WTC11 (cell line): ENCODE results near the gene TMEM59. TPM values are rescaled to one million over a fixed set of nuclear protein-coding genes. Genes with fewer than 3 reads are reported as not detected.

Source experiments
- ATAC-seq: fragments of 200-7000 bp; cut with Tn5 transposase; 2 replicates; pipeline ENCODE4 v1.10.0; 2021; ENCODE audit warnings: mild to moderate bottlenecking, moderate library complexity
- CTCF ChIA-PET: fragments of 300-600 bp; sonication (Branson Sonifier 250); formaldehyde crosslinking; loops from one replicate; lab custom pipeline; 2021; ENCODE audit warnings: antibody characterized with exemption; lab: Charles Lee
- POLR2A ChIA-PET: fragments of 350-600 bp; sonication (Branson Sonifier 250); formaldehyde crosslinking; loops from one replicate; lab custom pipeline; 2021; ENCODE audit warnings: antibody characterized with exemption; lab: Charles Lee
- DNase-seq: peaks from one replicate; pipeline ENCODE4 v3.0.0; 2021; ENCODE audit warnings: low spot score
- H3K27ac Mint-ChIP-seq: 2 replicates; pipeline ENCODE4 v1.8.0; 2021; ENCODE audit warnings: mixed read lengths
- H3K27me3 Mint-ChIP-seq: 2 replicates; pipeline ENCODE4 v1.8.0; 2021; ENCODE audit warnings: low read depth, mild to moderate bottlenecking, moderate library complexity, mixed read lengths
- H3K36me3 Mint-ChIP-seq: 2 replicates; pipeline ENCODE4 v1.8.0; 2021; ENCODE audit warnings: mixed read lengths
- H3K4me1 Mint-ChIP-seq: 2 replicates; pipeline ENCODE4 v1.8.0; 2022; ENCODE audit warnings: mixed read lengths
- H3K4me3 Mint-ChIP-seq: 2 replicates; pipeline ENCODE4 v1.8.0; 2021; ENCODE audit warnings: mild to moderate bottlenecking, moderate library complexity, mixed read lengths
- H3K9me3 Mint-ChIP-seq: 2 replicates; pipeline ENCODE4 v1.8.0; 2021; ENCODE audit warnings: mixed read lengths
- ARID4B ChIP-seq: sonication (generic); formaldehyde crosslinking; IDR thresholded peaks from 2 replicates; pipeline ENCODE4 v1.8.0; 2023; ENCODE audit warnings: missing genetic modification reagents, mild to moderate bottlenecking, borderline replicate concordance
- ATF1 ChIP-seq: sonication (generic); formaldehyde crosslinking; IDR thresholded peaks from 2 replicates; pipeline ENCODE4 v1.8.1; 2023; ENCODE audit warnings: mild to moderate bottlenecking, moderate library complexity, missing genetic modification reagents
- E2F5 ChIP-seq: sonication (generic); formaldehyde crosslinking; IDR thresholded peaks from 2 replicates; pipeline ENCODE4 v1.8.1; 2022; ENCODE audit warnings: mild to moderate bottlenecking, moderate library complexity, missing genetic modification reagents
- ESRRA ChIP-seq: sonication (generic); formaldehyde crosslinking; IDR thresholded peaks from 2 replicates; pipeline ENCODE4 v1.8.1; 2022; ENCODE audit warnings: mild to moderate bottlenecking, missing genetic modification reagents, borderline replicate concordance
- FOXJ3 ChIP-seq: sonication (generic); formaldehyde crosslinking; IDR thresholded peaks from 2 replicates; pipeline ENCODE4 v1.9.0; 2021; ENCODE audit warnings: missing genetic modification reagents, mild to moderate bottlenecking, borderline replicate concordance
- HMGXB4 ChIP-seq: sonication (generic); formaldehyde crosslinking; IDR thresholded peaks from 2 replicates; pipeline ENCODE4 v1.8.1; 2023; ENCODE audit warnings: mild to moderate bottlenecking, moderate library complexity, missing genetic modification reagents
- IRF1 ChIP-seq: sonication (generic); formaldehyde crosslinking; IDR thresholded peaks from 2 replicates; pipeline ENCODE4 v1.8.0; 2023; ENCODE audit warnings: missing genetic modification reagents
- JUN ChIP-seq: sonication (generic); formaldehyde crosslinking; IDR thresholded peaks from 2 replicates; pipeline ENCODE4 v1.8.0; 2023; ENCODE audit warnings: mild to moderate bottlenecking, missing genetic modification reagents
- MAX ChIP-seq: sonication (generic); formaldehyde crosslinking; IDR thresholded peaks from 2 replicates; pipeline ENCODE4 v1.8.0; 2022; ENCODE audit warnings: mild to moderate bottlenecking, missing genetic modification reagents
- MYBL2 ChIP-seq: sonication (generic); formaldehyde crosslinking; IDR thresholded peaks from 2 replicates; pipeline ENCODE4 v1.8.1; 2023; ENCODE audit warnings: mild to moderate bottlenecking, moderate library complexity, missing genetic modification reagents
- NFATC4 ChIP-seq: fragments of 250-450 bp; sonication (Bioruptor Pico); IDR thresholded peaks from 2 replicates; pipeline ENCODE4 v1.9.0; 2021; ENCODE audit warnings: mild to moderate bottlenecking
- NFE2L1 ChIP-seq: sonication (generic); formaldehyde crosslinking; IDR thresholded peaks from 2 replicates; pipeline ENCODE4 v1.8.1; 2023; ENCODE audit warnings: missing genetic modification reagents
- NFYB ChIP-seq: sonication (generic); formaldehyde crosslinking; conservative IDR thresholded peaks from 2 replicates; pipeline ENCODE4 v1.8.0; 2022; ENCODE audit warnings: low read depth, missing genetic modification reagents
- NR3C1 ChIP-seq: sonication (generic); formaldehyde crosslinking; conservative IDR thresholded peaks from 2 replicates; pipeline ENCODE4 v1.8.1; 2023; ENCODE audit warnings: low read depth, mild to moderate bottlenecking, missing genetic modification reagents
- PRRX2 ChIP-seq: fragments of 250-450 bp; sonication (Bioruptor Pico); IDR thresholded peaks from 2 replicates; pipeline ENCODE4 v1.8.0; 2021; ENCODE audit warnings: mild to moderate bottlenecking
- RORB ChIP-seq: fragments of 250-450 bp; sonication (Bioruptor Pico); IDR thresholded peaks from 2 replicates; pipeline ENCODE4 v1.9.0; 2021; ENCODE audit warnings: mild to moderate bottlenecking
- TEAD1 ChIP-seq: sonication (generic); formaldehyde crosslinking; IDR thresholded peaks from 2 replicates; pipeline ENCODE4 v1.8.0; 2022; ENCODE audit warnings: mild to moderate bottlenecking, missing genetic modification reagents
- TP53 ChIP-seq: sonication (generic); formaldehyde crosslinking; IDR thresholded peaks from 2 replicates; pipeline ENCODE4 v1.8.1; 2023; ENCODE audit warnings: mild to moderate bottlenecking, missing genetic modification reagents
- ZMAT4 ChIP-seq: fragments of 250-450 bp; sonication (Bioruptor Pico); IDR thresholded peaks from 2 replicates; pipeline ENCODE4 v1.9.0; 2021; ENCODE audit warnings: mild to moderate bottlenecking
- ZNF138 ChIP-seq: sonication (generic); formaldehyde crosslinking; conservative IDR thresholded peaks from 2 replicates; pipeline ENCODE4 v1.8.1; 2022; ENCODE audit warnings: mild to moderate bottlenecking, moderate library complexity, missing genetic modification reagents
- ZNF263 ChIP-seq: sonication (generic); formaldehyde crosslinking; IDR thresholded peaks from 2 replicates; pipeline ENCODE4 v1.8.1; 2022; ENCODE audit warnings: low read depth, mild to moderate bottlenecking, moderate library complexity, missing genetic modification reagents
- ZNF317 ChIP-seq: sonication (generic); formaldehyde crosslinking; IDR thresholded peaks from 2 replicates; pipeline ENCODE4 v1.8.1; 2023; ENCODE audit warnings: low read depth, mild to moderate bottlenecking, moderate library complexity, missing genetic modification reagents, borderline replicate concordance
- ZNF416 ChIP-seq: fragments of 250-450 bp; sonication (Bioruptor Pico); IDR thresholded peaks from 2 replicates; pipeline ENCODE4 v1.9.0; 2021; ENCODE audit warnings: mild to moderate bottlenecking, inconsistent platforms
- ZNF512 ChIP-seq: sonication (generic); formaldehyde crosslinking; IDR thresholded peaks from 2 replicates; pipeline ENCODE4 v1.8.1; 2022; ENCODE audit warnings: missing genetic modification reagents, borderline replicate concordance
- total RNA-seq: library from RNA; stranded (reverse); gene quantifications from 3 replicates; pipeline ENCODE4 v1.2.3, GENCODE V29; 2021

TMEM59 gene
- total RNA-seq, 1 experiment from 2014 or later: 122 TPM

GRCh38 chr1:53987880-53988279 is 65.1 kb downstream of the TMEM59 start (continued):
- TF ChIP-seq ZNF317 (CRISPR knock-in tag) (no peak), FOXJ3 (CRISPR knock-in tag) (no peak), ZMAT4 (CRISPR knock-in tag) (no peak), PRRX2 (no peak), TP53 (CRISPR knock-in tag) (no peak), NFATC4 (CRISPR knock-in tag) (no peak), ESRRA (CRISPR knock-in tag) (no peak)
- TF ChIP-seq, all 79 proteins: peak for 0

GRCh38 chr1:53986458-53986857 is 66.5 kb downstream of the TMEM59 start:
- no peak overlapping the region for H3K4me3 Mint-ChIP-seq
- peaks cover 21% of the 10 kb centered on the region for H3K4me1 Mint-ChIP-seq
- ATAC-seq (no peak), DNase-seq (no peak)
- H3K27me3 Mint-ChIP-seq: peaks cover 5% of the 10 kb centered on the region
- no peak overlapping the region for H3K27ac Mint-ChIP-seq
- H3K36me3 Mint-ChIP-seq: no peaks in the 10 kb centered on the region
- POLR2A ChIA-PET: no interaction called here
- CTCF ChIA-PET: interaction anchor here (0.7 kb wide), 1 partner anchor 31 kb away, joined by 3 read pairs; no protein-coding TSS in a partner anchor
- TF ChIP-seq E2F5 (CRISPR knock-in tag) (no peak), HMGXB4 (no peak), ZNF263 (no peak), RORB (CRISPR knock-in tag) (no peak), NFE2L1 (no peak), TEAD1 (no peak), ZNF512 (CRISPR knock-in tag) (no peak), NR3C1 (CRISPR knock-in tag) (no peak), IRF1 (CRISPR knock-in tag) (no peak), MYBL2 (CRISPR knock-in tag) (no peak), MAX (CRISPR knock-in tag) (no peak), NFYB (CRISPR knock-in tag) (no peak), TP53 (CRISPR knock-in tag) (no peak), ZNF416 (no peak), ARID4B (CRISPR knock-in tag) (no peak), ZNF138 (CRISPR knock-in tag) (no peak), JUN (CRISPR knock-in tag) (no peak), ATF1 (CRISPR knock-in tag) (no peak)
- H3K9me3 Mint-ChIP-seq: no peaks in the 10 kb centered on the region
